GM19463 (cell line): ENCODE data around the gene TAF10.

Experiments
- ATAC-seq: cut with Tn5 transposase; IDR thresholded peaks from one replicate; pipeline ENCODE4 v1.9.1; 2021; ENCODE audit warnings: mild to moderate bottlenecking, moderate library complexity; ENCODE audit not compliant: unreplicated experiment

TAF10 gene

GRCh38 chr11:6612213-6613041 lies at the start of gene TAF10:
TSS of gene TAF10 (minus strand) at chr11:6612216. CDS start at chr11:6612189, 27 bp downstream.
- ATAC-seq = peak; percentile 87

DNA sequence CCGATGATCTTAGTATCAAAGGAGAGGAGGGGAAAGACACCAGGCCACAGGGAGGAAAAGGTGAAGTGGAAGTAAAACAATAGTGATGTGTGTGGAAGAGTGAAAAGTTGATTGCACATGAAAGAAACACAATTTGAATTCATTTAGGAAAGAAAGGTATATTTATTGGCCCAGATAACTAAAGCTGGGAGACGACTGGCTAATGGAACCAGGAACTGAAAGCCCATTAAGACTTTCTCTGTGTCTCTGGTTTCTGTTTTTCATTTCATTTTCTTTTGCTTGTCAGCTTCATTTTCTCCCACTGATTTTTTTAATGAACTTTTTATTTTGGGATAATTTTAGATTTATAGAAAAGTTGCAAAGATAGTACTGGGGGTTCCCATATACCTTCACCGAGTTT lies 48.7 kb upstream of the TAF10 start:
- ATAC-seq = no peak

GRCh38 chr11:6658647-6659046 lies 46.6 kb upstream of the TAF10 start:
- ATAC-seq = no peak

- ATAC-seq = no peak
Observed at GRCh38 chr11:6657346-6657745, 45.3 kb upstream of the TAF10 start.

GRCh38 chr11:6656936-6657335 lies 44.9 kb upstream of the TAF10 start:
- ATAC-seq = no peak

GRCh38 chr11:6656584-6656915 lies 44.5 kb upstream of the TAF10 start:
- no peak for ATAC-seq

DNA sequence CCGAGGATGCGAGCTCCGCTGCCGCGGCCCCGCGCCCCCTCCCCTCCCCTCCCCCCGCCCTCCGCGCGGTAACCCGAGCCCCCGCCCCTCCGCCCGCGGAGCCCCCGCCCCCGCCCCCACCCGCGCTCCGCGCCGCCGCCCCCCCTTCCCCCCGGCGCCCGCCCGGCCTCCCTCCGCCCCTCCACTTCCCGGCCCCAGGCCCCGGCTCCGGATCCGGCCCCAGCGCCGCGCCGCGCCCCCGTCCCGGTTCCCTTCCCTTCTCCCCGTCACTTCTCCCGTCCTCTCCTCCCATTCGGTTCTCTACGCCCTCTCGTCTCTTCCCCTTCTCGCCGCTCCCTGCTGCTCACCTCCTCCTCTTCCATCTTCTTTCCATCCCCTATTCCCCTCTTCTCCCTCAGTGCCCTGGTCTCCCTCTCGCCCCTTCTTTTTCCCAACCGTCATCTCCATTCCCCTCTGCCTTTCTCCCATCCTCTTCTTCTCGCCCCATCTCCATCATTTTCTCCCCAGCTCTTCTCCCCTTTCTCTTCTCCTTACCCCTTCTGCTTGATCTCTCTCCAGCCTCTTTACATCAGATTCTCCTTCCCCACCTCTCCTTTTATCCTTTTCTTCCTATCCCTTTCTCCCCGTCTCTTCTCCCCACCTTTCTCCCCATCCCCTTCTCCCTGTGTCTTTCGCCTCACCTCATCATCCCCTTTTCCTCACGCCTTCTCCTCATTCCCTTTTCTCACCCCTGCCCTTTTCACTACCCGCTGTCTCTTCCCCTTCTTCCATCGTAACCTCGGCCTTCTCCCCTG lies 44.0 kb upstream of the TAF10 start, which contains the start of gene DCHS1:
TSS of gene DCHS1 (minus strand) at position 20 of the 794 bp plus-strand sequence. CDS start 14,196 bp downstream, outside the sequence.
- no peak for ATAC-seq

GRCh38 chr11:6655020-6655789 lies 43.2 kb upstream of the TAF10 start:
- no peak for ATAC-seq

DNA sequence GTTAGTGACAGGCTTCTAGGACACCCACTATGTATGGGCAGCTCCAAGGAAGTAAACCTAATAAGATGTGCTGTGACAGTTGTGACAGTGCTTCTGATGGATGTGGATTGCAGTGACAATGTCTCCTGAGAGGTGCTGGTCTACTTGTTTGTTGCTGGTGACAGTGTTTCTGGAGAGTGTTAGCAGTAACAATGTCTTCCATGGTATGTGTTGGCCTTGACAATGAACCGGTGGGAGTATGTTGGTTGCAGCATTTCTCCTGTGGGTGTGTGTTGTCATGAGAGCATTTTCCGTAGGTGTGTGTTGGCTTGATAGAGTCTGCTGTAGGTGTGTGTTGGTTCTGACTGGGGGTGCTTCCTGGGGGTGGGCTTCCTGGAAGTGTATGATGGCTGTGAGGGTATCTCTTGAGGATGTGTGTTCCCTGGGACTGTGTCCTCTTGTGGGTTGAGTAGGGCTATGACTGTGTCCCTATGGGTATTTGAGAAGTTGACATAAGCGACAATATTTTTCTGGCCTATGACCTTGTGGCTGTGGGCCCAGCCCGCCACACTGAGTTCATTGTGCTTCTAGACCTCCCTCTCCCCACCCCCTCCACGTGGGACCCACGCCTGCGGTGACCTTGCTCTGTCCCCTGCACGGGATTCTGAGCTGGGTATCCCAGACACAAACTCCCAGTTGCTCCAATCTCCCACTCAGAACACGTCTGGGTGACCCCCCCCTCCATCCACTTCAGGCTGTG lies 42.4 kb upstream of the TAF10 start:
- ATAC-seq = no peak

DNA sequence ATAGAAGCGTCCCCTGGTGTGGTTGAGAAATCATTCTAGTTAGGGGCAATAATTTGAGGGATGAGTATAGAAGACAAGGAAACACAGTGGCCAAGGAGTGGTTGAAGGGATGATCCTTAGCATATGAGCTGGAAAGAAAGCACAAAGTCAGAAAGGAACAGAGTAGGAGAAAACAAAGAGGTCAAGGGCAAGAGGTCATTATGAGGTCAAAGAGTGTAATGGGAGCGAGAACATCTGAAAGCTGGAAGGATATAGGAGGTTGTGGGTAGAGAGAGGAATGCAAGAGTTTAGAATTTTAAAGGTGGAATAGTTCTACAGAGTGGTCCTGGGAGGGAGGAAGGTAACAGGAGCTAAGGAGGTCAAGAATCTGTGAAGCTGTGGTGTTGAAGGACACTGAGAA lies 41.6 kb upstream of the TAF10 start:
- ATAC-seq = no peak

DNA sequence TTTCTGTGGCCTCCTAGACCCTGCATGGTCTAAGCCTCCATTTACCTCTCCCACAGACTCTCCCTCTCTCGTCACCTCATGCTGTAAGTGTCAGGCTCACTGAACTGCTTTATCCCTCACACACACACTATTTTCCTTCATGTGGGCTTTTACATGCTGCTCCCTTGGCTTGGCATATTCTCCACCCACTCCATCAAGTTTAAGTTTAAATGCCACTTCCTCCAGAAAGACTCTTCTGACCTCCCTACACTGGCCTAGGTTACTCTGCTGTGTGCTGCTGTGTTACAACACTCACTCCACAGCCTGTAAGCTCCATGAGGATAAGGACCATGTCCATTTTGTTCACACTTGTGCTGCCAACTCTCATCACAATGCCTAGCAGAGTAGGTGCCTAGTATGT lies 41.1 kb upstream of the TAF10 start:
- ATAC-seq = no peak

DNA sequence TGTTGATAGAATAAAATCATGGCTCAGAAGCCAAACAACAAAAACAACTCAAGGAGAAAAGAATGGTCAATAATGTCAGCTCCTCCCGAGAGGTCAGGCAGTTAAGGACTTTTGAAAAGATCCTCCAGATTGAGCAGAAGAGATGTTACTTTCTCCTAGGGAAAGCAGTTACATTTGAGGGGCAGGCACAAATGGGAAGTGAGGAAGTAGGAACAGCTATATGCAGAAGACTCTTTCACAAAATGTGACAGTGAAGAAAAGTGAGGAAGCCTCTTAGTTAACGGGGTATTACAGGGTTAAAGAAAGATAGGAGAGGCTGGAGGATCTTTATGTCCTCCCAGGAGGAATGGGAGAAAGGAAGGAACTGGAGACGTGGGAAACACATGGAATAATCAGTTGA lies 40.2 kb upstream of the TAF10 start:
- no peak for ATAC-seq

DNA sequence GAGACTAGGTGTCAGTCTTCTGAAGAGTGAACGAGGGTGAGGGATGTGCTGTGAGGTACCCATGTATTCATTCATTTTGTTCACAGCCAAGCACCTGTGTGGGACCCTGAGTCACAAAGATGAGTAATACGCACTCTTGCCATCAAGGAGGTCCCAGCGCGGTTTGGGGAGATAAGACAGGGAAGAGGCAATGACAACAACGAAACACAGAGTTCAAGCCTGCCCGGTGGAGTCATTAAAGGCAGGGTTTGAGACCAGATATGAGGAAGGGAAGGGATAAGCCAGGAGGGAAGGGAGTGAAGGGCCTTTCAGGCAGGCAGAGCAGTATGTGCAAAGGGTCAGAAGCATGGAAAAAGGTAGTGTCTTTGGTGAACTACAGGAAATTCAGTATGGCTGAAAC lies 39.0 kb upstream of the TAF10 start:
- no peak for ATAC-seq

DNA sequence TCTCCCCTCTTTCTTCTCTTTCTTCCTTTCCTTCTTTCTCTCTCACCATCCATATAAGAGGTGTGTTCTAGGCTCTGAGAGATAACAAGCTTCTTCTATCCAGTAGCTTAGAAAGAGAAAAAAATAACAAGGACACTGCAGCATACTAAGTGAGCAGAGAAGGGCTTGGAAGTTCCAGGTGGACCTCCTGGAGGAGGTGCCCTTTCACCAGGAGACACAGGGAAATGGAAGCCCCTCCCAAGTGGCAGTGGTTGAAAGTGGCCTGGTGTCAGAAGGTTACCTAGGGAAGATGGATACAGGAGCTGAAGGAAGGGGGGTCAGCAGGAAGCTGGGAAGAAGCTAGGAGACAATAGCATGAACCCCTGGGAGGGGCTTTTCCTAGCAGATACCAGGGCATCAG lies 38.1 kb upstream of the TAF10 start:
- no peak for ATAC-seq

GRCh38 chr11:6648501-6648900 lies 36.5 kb upstream of the TAF10 start:
- ATAC-seq = no peak

DNA sequence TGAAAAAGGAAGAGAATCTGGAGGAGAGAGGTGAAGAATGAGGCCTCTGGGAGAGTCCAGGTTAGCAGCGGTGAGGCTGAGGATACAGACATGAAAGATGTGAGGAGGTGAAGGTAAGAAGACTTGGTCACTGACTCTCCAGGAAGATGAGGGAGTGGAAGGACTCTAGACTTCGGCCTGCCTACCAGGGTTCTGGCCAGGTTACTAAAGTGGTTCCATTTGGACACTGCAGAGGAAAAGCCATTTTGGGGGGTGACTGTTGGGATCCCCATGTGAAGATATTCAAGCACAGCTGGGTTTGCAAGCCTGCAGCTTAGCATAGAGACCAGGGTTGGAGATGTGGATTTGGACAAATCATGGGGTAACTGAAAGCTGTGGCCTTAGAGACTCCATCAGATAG lies 35.8 kb upstream of the TAF10 start:
- ATAC-seq = no peak

DNA sequence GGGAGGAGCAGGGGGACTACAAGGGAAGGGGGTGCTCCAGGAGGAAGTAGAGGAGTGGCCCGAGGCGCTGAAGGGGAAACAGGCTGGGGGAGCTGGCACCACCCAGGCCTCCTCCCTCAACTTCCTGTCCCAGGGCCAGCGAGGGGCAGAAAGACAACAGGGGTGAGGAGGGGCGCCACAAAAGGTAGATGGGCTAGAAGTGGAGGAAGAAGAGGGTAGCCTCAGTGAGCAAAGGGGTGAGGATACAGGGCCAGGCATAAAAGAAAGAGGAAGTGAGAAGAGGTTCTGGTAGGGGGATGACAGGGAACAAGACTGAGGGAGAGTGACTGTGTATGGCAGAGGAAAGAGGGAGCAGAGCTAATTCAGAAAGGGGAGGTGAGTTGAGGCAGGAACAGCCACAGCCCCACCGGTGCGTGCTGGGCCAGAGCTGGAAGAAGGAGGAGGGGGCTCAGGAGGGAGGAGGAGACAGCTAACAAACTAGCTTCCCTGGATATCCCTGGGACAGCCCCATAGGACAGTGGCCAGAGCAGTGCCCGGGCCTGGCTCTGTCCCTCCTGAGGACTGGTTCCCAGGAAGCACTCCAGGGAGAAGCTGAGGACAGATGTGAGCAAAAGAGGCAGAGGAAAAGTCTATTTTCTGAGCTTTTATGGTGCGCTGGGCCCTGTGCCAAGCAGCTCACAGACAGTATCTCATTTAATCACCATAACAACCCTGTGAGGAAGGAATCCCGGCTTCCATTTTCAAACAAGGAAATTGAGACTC lies 35.1 kb upstream of the TAF10 start:
- peak; percentile 92 for ATAC-seq

- ATAC-seq = no peak
Observed at GRCh38 chr11:6646576-6646917, 34.5 kb upstream of the TAF10 start.

GRCh38 chr11:6646071-6646470 lies 34.1 kb upstream of the TAF10 start:
- ATAC-seq = no peak

- no peak for ATAC-seq
Observed at GRCh38 chr11:6642957-6643356, 30.9 kb upstream of the TAF10 start.
